CD4-positive, alpha-beta T cell treated with Interleukin-15 for 4 hours (primary cell): Measurements from ENCODE around the gene SPTBN5.

Source experiments
- DNase-seq: peaks from one replicate; pipeline ENCODE4 v3.0.0-alpha.2; 2020; ENCODE audit warnings: low spot score

The SPTBN5 gene

GRCh38 chr15:41893422-41894250, at the start of gene SPTBN5:
TSS of gene SPTBN5 (minus strand) at chr15:41894053. CDS start at chr15:41893497, 556 bp downstream.
- no peak for DNase-seq

- DNase-seq = no peak
These were observed 49.0 kb upstream of the SPTBN5 start for GRCh38 chr15:41942886-41943285.

- no peak for DNase-seq
These were observed 48.0 kb upstream of the SPTBN5 start for GRCh38 chr15:41941644-41942415.

GRCh38 chr15:41940441-41940857, 46.6 kb upstream of the SPTBN5 start:
- peak; percentile 66 for DNase-seq

GRCh38 chr15:41939986-41940385, 46.1 kb upstream of the SPTBN5 start:
- DNase-seq = no peak

GRCh38 chr15:41937568-41937923, 43.7 kb upstream of the SPTBN5 start:
- peak; percentile 12 for DNase-seq

- peak; percentile 84 for DNase-seq
These were observed 43.1 kb upstream of the SPTBN5 start for GRCh38 chr15:41936649-41937567.

GRCh38 chr15:41936155-41936554, 42.3 kb upstream of the SPTBN5 start:
- DNase-seq = no peak

GRCh38 chr15:41935566-41936020, 41.7 kb upstream of the SPTBN5 start:
- no peak for DNase-seq

GRCh38 chr15:41934843-41935242, 41.0 kb upstream of the SPTBN5 start:
- peak; percentile 81 for DNase-seq

GRCh38 chr15:41933771-41934170, 39.9 kb upstream of the SPTBN5 start:
- DNase-seq = peak; percentile 24

- no peak for DNase-seq
These were observed 39.5 kb upstream of the SPTBN5 start for GRCh38 chr15:41933326-41933725.

- DNase-seq = no peak
These were observed 38.8 kb upstream of the SPTBN5 start for GRCh38 chr15:41932511-41933289.

GRCh38 chr15:41932101-41932500, 38.2 kb upstream of the SPTBN5 start:
- no peak for DNase-seq

GRCh38 chr15:41930867-41931222, 37.0 kb upstream of the SPTBN5 start:
- no peak for DNase-seq

GRCh38 chr15:41930221-41930866, 36.5 kb upstream of the SPTBN5 start:
- DNase-seq = no peak

GRCh38 chr15:41928637-41929620, 35.1 kb upstream of the SPTBN5 start:
- no peak for DNase-seq

- DNase-seq = no peak
These were observed 34.2 kb upstream of the SPTBN5 start for GRCh38 chr15:41928100-41928499.

GRCh38 chr15:41927536-41927935, 33.7 kb upstream of the SPTBN5 start:
- no peak for DNase-seq
